ENCODE results near the gene TM4SF1.

TM4SF1 gene

GRCh38 chr3:149368201-149368673, 9.2 kb downstream of the TM4SF1 start:
- no peaks in the 10 kb centered on the region for H3F3A ChIP-seq (ENCODE audit: insufficient read depth, low read length)
- H2AFZ ChIP-seq (ENCODE audit: low read length) = no peak overlapping the region
- H3K4me3 ChIP-seq (ENCODE audit: low read length) = no peak overlapping the region
- H3K9me3 ChIP-seq (replicated peaks; ENCODE audit: insufficient read depth, low read length) = no peaks in the 10 kb centered on the region
- no peaks in the 10 kb centered on the region for H3K4me1 ChIP-seq (ENCODE audit: low read length)
- no peak overlapping the region for H3K9ac ChIP-seq (ENCODE audit: low read length)
- no peak overlapping the region for H3K27ac ChIP-seq (ENCODE audit: low read length)
- no peaks in the 10 kb centered on the region for H3K9me2 ChIP-seq (replicated peaks; ENCODE audit: insufficient read depth, low read length)
- H3K4me2 ChIP-seq (ENCODE audit: low read depth, low read length) = no peak overlapping the region
- H4K20me1 ChIP-seq (ENCODE audit: insufficient read depth, low read length) = no peaks in the 10 kb centered on the region
- TF ChIP-seq EZH2phosphoT487 (IDR thresholded peaks at IDR 0.05; ENCODE audit: low read length) (no peak), CTCF (IDR thresholded peaks at IDR 0.05; ENCODE audit: low read length) (no peak), EZH2 (optimal IDR thresholded peaks at IDR 0.05; ENCODE audit: low read depth, low read length) (no peak)
- no peaks in the 10 kb centered on the region for H3K27me3 ChIP-seq (replicated peaks; ENCODE audit: insufficient read depth, low read length)
- DNase-seq = no peak
- no peaks in the 10 kb centered on the region for H3K79me2 ChIP-seq (ENCODE audit: low read length)
- H3K36me3 ChIP-seq (replicated peaks; ENCODE audit: insufficient read depth, low read length) = no peaks in the 10 kb centered on the region

- Histone ChIP-seq H3K9ac (ENCODE audit: low read length) (no peak overlapping the region), H3K9me2 (replicated peaks; ENCODE audit: insufficient read depth, low read length) (no peaks in the 10 kb centered on the region), H3K9me3 (replicated peaks; ENCODE audit: insufficient read depth, low read length) (no peaks in the 10 kb centered on the region), H3K36me3 (replicated peaks; ENCODE audit: insufficient read depth, low read length) (no peaks in the 10 kb centered on the region), H3F3A (ENCODE audit: insufficient read depth, low read length) (no peaks in the 10 kb centered on the region), H3K4me1 (ENCODE audit: low read length) (no peaks in the 10 kb centered on the region), H3K79me2 (ENCODE audit: low read length) (no peaks in the 10 kb centered on the region), H3K4me2 (ENCODE audit: low read depth, low read length) (no peak overlapping the region), H4K20me1 (ENCODE audit: insufficient read depth, low read length) (no peaks in the 10 kb centered on the region), H2AFZ (ENCODE audit: low read length) (no peak overlapping the region), H3K4me3 (ENCODE audit: low read length) (no peak overlapping the region), H3K27me3 (replicated peaks; ENCODE audit: insufficient read depth, low read length) (no peaks in the 10 kb centered on the region), H3K27ac (ENCODE audit: low read length) (no peak overlapping the region)
- no peak for DNase-seq
- TF ChIP-seq EZH2 (optimal IDR thresholded peaks at IDR 0.05; ENCODE audit: low read depth, low read length) = no peak
- TF ChIP-seq EZH2phosphoT487 (IDR thresholded peaks at IDR 0.05; ENCODE audit: low read length) = no peak
- TF ChIP-seq CTCF (IDR thresholded peaks at IDR 0.05; ENCODE audit: low read length) = no peak
Measured at GRCh38 chr3:149366941-149367840, 10.3 kb downstream of the TM4SF1 start.

GRCh38 chr3:149366031-149366430, 11.4 kb downstream of the TM4SF1 start:
- no peak for DNase-seq
- no peak overlapping the region for H3K4me2 ChIP-seq (ENCODE audit: low read depth, low read length)
- H3K9ac ChIP-seq (ENCODE audit: low read length) = no peak overlapping the region

More at GRCh38 chr3:149366031-149366430, 11.4 kb downstream of the TM4SF1 start:
- Histone ChIP-seq H3K79me2 (ENCODE audit: low read length) (no peaks in the 10 kb centered on the region), H3K4me3 (ENCODE audit: low read length) (no peak overlapping the region), H4K20me1 (ENCODE audit: insufficient read depth, low read length) (no peaks in the 10 kb centered on the region), H3K9me3 (replicated peaks; ENCODE audit: insufficient read depth, low read length) (no peaks in the 10 kb centered on the region), H2AFZ (ENCODE audit: low read length) (no peak overlapping the region), H3K27me3 (replicated peaks; ENCODE audit: insufficient read depth, low read length) (no peaks in the 10 kb centered on the region), H3K4me1 (ENCODE audit: low read length) (no peaks in the 10 kb centered on the region), H3K36me3 (replicated peaks; ENCODE audit: insufficient read depth, low read length) (no peaks in the 10 kb centered on the region), H3K27ac (ENCODE audit: low read length) (no peak overlapping the region), H3K9me2 (replicated peaks; ENCODE audit: insufficient read depth, low read length) (no peaks in the 10 kb centered on the region), H3F3A (ENCODE audit: insufficient read depth, low read length) (no peaks in the 10 kb centered on the region)
- TF ChIP-seq CTCF (IDR thresholded peaks at IDR 0.05; ENCODE audit: low read length) = no peak
- TF ChIP-seq EZH2phosphoT487 (IDR thresholded peaks at IDR 0.05; ENCODE audit: low read length) = no peak
- no peak for TF ChIP-seq EZH2 (optimal IDR thresholded peaks at IDR 0.05; ENCODE audit: low read depth, low read length)

Data from MM.1S (cell line).